HepG2 (cell line): ENCODE results near the gene IFNG. TPM values are rescaled to one million over a fixed set of nuclear protein-coding genes. Genes with fewer than 3 reads are reported as not detected.

Experiments
- ATAC-seq: fragments of 200-7000 bp; cut with Tn5 transposase; 3 replicates; pipeline ENCODE4 v1.9.1; 2020; ENCODE audit warnings: mild to moderate bottlenecking, moderate library complexity
- BruUV-seq: library from RNA; stranded (reverse); fragments of 400-500 nt; replicated peaks from 2 replicates; lab custom pipeline; 2021; lab: Mats Ljungman, UMichigan
- CTCF ChIA-PET: fragments of 300-600 bp; formaldehyde crosslinking; extraction: SDS; loops from one replicate; lab custom pipeline; 2021; ENCODE audit warnings: low total read pairs, inconsistent platforms, low intra/inter-chr PET ratio; lab: Yijun Ruan, JAX
- POLR2A ChIA-PET: fragments of 350-600 bp; sonication (Branson Sonifier 250); formaldehyde crosslinking; loops from one replicate; lab custom pipeline; 2020; ENCODE audit warnings: antibody characterized with exemption, inconsistent platforms; lab: Yijun Ruan, JAX
- DNase-seq: peaks from one replicate; pipeline ENCODE4 v3.0.0-alpha.2; 2015; ENCODE audit warnings: low spot score
- FAIRE-seq: peaks from 3 replicates; lab custom pipeline; 2011; peaks lifted over from hg19 to GRCh38; lab: Jason Lieb, UNC
- H2AFZ ChIP-seq: one replicate; pipeline ENCODE4 v1.6.1; 2011; ENCODE audit warnings: low read length, inconsistent platforms
- H3K27ac ChIP-seq: fragments of 300-600 bp; 3 replicates; pipeline ENCODE4 v1.8.0; 2011; ENCODE audit warnings: mixed run types, mild to moderate bottlenecking, mixed read lengths, low read length, inconsistent platforms; ENCODE audit not compliant: insufficient read depth; ENCODE audit errors: extremely low read length
- H3K27me3 ChIP-seq, 2 experiments: fragments of 200-600 bp in 1 of 2; 2 replicates in 1 of 2; 3 replicates in 1 of 2; pipeline versions ENCODE4 v1.6.0 to v1.8.0; 2011; ENCODE audit warnings: low read length in 2 of 2, mild to moderate bottlenecking in 2 of 2, moderate library complexity in 2 of 2, inconsistent platforms in 1 of 2; ENCODE audit not compliant: insufficient read depth in 2 of 2, control insufficient read depth in 1 of 2
- H3K36me3 ChIP-seq, 2 experiments: fragments of 200-600 bp in 1 of 2; replicated peaks in 1 of 2; 2 replicates in 1 of 2; 3 replicates in 1 of 2; pipeline versions ENCODE4 v1.5.1 to v1.8.0; 2011; ENCODE audit warnings: low read length in 2 of 2, inconsistent platforms in 1 of 2; ENCODE audit not compliant: insufficient read depth in 2 of 2, control insufficient read depth in 1 of 2
- H3K4me1 ChIP-seq: 2 replicates; pipeline ENCODE4 v1.5.1; 2012; ENCODE audit warnings: low read length, inconsistent platforms; ENCODE audit not compliant: insufficient read depth
- H3K4me2 ChIP-seq: 2 replicates; pipeline ENCODE4 v1.6.0; 2011; ENCODE audit warnings: low read depth, low read length, inconsistent platforms
- H3K4me3 ChIP-seq, 3 experiments: fragments of 200-600 bp in 1 of 3; sonication (generic), shearing (Covaris generic) in 1 of 3; replicated peaks in 1 of 3; 2 replicates each; pipeline ENCODE4 v1.5.1; 2011 to 2016; ENCODE audit warnings: low read length in 3 of 3, inconsistent platforms in 2 of 3, low read depth in 2 of 3, mild to moderate bottlenecking in 2 of 3, control low read depth in 1 of 3, mixed read lengths in 1 of 3; ENCODE audit not compliant: insufficient read depth in 1 of 3
- H3K79me2 ChIP-seq: one replicate; pipeline ENCODE4 v1.6.1; 2011; ENCODE audit warnings: low read length, inconsistent platforms; ENCODE audit not compliant: insufficient read depth
- H3K9ac ChIP-seq: 2 replicates; pipeline ENCODE4 v1.6.0; 2011; ENCODE audit warnings: mild to moderate bottlenecking, low read depth, low read length, inconsistent platforms; ENCODE audit not compliant: insufficient read depth
- H3K9me3 ChIP-seq: 2 replicates; pipeline ENCODE4 v1.5.1; 2012; ENCODE audit warnings: mild to moderate bottlenecking, low read length
- H4K20me1 ChIP-seq: 2 replicates; pipeline ENCODE4 v1.6.0; 2011; ENCODE audit warnings: inconsistent platforms, mild to moderate bottlenecking, low read length, moderate library complexity; ENCODE audit not compliant: insufficient read depth
- ARID3A ChIP-seq: IDR thresholded peaks from 2 replicates; pipeline ENCODE4 v1.6.1; 2012; ENCODE audit warnings: low read depth, low read length, improper control_type of control experiment
- FLYWCH1 ChIP-seq: sonication (generic); formaldehyde crosslinking; IDR thresholded peaks from 2 replicates; pipeline ENCODE4 v1.8.1; 2023; ENCODE audit warnings: mild to moderate bottlenecking, missing genetic modification reagents
- NAIF1 ChIP-seq: sonication (generic); formaldehyde crosslinking; IDR thresholded peaks from 2 replicates; pipeline ENCODE4 v1.5.0; 2020; ENCODE audit warnings: mild to moderate bottlenecking, missing genetic modification reagents, borderline replicate concordance
- PRPF4 ChIP-seq: fragments of 200-400 bp; formaldehyde crosslinking; IDR thresholded peaks from 2 replicates; pipeline ENCODE4 v1.6.1; 2016; ENCODE audit warnings: low read length, low read depth; ENCODE audit not compliant: poor library complexity, severe bottlenecking
- SAP130 ChIP-seq: IDR thresholded peaks from 2 replicates; pipeline ENCODE4 v1.6.1; 2016; ENCODE audit warnings: low read depth
- SCMH1 ChIP-seq: sonication (generic); formaldehyde crosslinking; IDR thresholded peaks from 2 replicates; pipeline ENCODE4 v1.9.0; 2021; ENCODE audit warnings: missing genetic modification reagents, mild to moderate bottlenecking, borderline replicate concordance
- ZNF121 ChIP-seq: sonication (generic); formaldehyde crosslinking; IDR thresholded peaks from 2 replicates; pipeline ENCODE4 v1.5.0; 2020; ENCODE audit warnings: mild to moderate bottlenecking, missing genetic modification reagents
- ZNF180 ChIP-seq: sonication (generic); formaldehyde crosslinking; IDR thresholded peaks from 2 replicates; pipeline ENCODE4 v1.4.0; 2020; ENCODE audit warnings: low read depth, missing genetic modification reagents, borderline replicate concordance
- ZNF775 ChIP-seq: sonication (generic); formaldehyde crosslinking; IDR thresholded peaks from 2 replicates; pipeline ENCODE4 v1.4.0; 2020; ENCODE audit warnings: missing genetic modification reagents, mild to moderate bottlenecking, moderate library complexity, borderline replicate concordance
- WGBS: methylation state at CpG from one replicate; pipeline ENCODE4 v1.1.6; 2017; ENCODE audit warnings: low lambda C conversion rate; 5-methylcytosine and 5-hydroxymethylcytosine counted together
- in situ Hi-C: cut with HindIII; loops from 2 replicates; pipeline ENCODE4 v1.10.0; 2017; ENCODE audit warnings: low pct_unique_long_range_greater_than_20kb; ENCODE audit not compliant: extremely low pct_ligation_motif_present
- intact Hi-C: fragments of 100-400 bp; cut with micrococcal nuclease; formaldehyde crosslinking; loops from one replicate; pipeline ENCODE4 v1.10.0; 2022; ENCODE audit not compliant: unreplicated experiment
- polyA plus RNA-seq, 8 experiments: library from polyadenylated mRNA; depleted of rRNA in 3 of 8; stranded (reverse) in 7 of 8; unstranded in 1 of 8; fragments of >200 nt; fragmentation: Illumina TruSeq in 4 of 8; extraction: Trizol in 4 of 8; gene quantifications; 2 replicates each; pipeline versions ENCODE4 v1.2.1 to v1.2.3, GENCODE V29; 2011 to 2016; ENCODE audit warnings: low read depth in 4 of 8, missing spikeins in 1 of 8, mixed read lengths in 1 of 8; ENCODE audit not compliant: insufficient read depth in 1 of 8
- total RNA-seq, 5 experiments: library from RNA; depleted of rRNA; stranded (reverse); fragments of >200 nt; fragmentation: Illumina TruSeq; extraction: Trizol; gene quantifications; 2 replicates each; pipeline ENCODE4 v1.2.3, GENCODE V29; 2016; ENCODE audit warnings: low read depth in 1 of 5
- TF ChIP-seq, protein P1 (sequence below): IDR thresholded peaks from 2 replicates; pipeline ENCODE4 v1.4.0; 2020; ENCODE audit warnings: mild to moderate bottlenecking, missing genetic modification reagents

The IFNG gene
- total and polyA plus RNA-seq, 2 of the 13 experiments (the other 11 are each of a cell fraction or from before 2014, with no cell fraction given): not detected

DNA sequence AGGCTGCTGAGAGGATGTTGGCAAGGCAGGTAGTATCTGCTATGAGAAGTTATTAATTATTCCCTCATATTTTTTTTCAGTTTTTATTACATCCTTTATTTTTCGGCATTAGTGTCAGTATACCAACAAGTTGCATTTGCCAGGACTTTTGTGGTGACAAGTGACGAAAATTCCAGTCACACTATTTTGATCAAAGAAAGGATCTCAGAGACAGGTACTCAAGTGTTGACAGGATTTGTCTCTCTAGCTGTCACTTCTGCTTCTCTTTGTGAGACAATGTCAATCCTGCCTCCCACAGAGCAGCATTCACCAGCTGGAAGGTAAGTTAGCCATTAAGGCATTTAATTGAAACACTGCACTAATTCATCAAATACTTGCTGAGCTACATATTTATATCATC is 18.0 kb upstream of the IFNG start:
- H3K4me3 ChIP-seq: no peak overlapping the region
- no peaks in the 10 kb centered on the region for H3K9me3 ChIP-seq
- no peak for DNase-seq
- CTCF ChIA-PET: no interaction called here
- no peak for TF ChIP-seq ARID3A
- no peak for TF ChIP-seq ZNF121 (CRISPR knock-in tag)
- TF ChIP-seq SAP130 (CRISPR knock-in tag): no peak
- no peak for TF ChIP-seq SCMH1 (CRISPR knock-in tag)
- TF ChIP-seq ZNF775 (CRISPR knock-in tag): no peak
- TF ChIP-seq, protein P1, sequence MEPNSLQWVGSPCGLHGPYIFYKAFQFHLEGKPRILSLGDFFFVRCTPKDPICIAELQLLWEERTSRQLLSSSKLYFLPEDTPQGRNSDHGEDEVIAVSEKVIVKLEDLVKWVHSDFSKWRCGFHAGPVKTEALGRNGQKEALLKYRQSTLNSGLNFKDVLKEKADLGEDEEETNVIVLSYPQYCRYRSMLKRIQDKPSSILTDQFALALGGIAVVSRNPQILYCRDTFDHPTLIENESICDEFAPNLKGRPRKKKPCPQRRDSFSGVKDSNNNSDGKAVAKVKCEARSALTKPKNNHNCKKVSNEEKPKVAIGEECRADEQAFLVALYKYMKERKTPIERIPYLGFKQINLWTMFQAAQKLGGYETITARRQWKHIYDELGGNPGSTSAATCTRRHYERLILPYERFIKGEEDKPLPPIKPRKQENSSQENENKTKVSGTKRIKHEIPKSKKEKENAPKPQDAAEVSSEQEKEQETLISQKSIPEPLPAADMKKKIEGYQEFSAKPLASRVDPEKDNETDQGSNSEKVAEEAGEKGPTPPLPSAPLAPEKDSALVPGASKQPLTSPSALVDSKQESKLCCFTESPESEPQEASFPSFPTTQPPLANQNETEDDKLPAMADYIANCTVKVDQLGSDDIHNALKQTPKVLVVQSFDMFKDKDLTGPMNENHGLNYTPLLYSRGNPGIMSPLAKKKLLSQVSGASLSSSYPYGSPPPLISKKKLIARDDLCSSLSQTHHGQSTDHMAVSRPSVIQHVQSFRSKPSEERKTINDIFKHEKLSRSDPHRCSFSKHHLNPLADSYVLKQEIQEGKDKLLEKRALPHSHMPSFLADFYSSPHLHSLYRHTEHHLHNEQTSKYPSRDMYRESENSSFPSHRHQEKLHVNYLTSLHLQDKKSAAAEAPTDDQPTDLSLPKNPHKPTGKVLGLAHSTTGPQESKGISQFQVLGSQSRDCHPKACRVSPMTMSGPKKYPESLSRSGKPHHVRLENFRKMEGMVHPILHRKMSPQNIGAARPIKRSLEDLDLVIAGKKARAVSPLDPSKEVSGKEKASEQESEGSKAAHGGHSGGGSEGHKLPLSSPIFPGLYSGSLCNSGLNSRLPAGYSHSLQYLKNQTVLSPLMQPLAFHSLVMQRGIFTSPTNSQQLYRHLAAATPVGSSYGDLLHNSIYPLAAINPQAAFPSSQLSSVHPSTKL (CRISPR knock-in tag): no peak
- TF ChIP-seq PRPF4: no peak
- no peak for TF ChIP-seq FLYWCH1 (CRISPR knock-in tag)
- TF ChIP-seq ZNF180: no peak
- no peak for TF ChIP-seq NAIF1 (CRISPR knock-in tag)
- TF ChIP-seq, all 625 proteins: peak for 0
- in situ Hi-C loops: no loop called here
- Histone ChIP-seq H3K4me2 (no peak overlapping the region), H3K27ac (no peak overlapping the region), H3K4me1 (0 out of 2 replicates have a peak, but pooled peaks cover 8% of the 10 kb centered on the region), H3K9ac (no peak overlapping the region), H2AFZ (no peak overlapping the region), H3K79me2 (no peaks in the 10 kb centered on the region), H4K20me1 (no peaks in the 10 kb centered on the region), H3K36me3 (no peaks in the 10 kb centered on the region), H3K27me3 (no peaks in the 10 kb centered on the region)
- intact Hi-C loops: no loop called here
- FAIRE-seq (no peak), ATAC-seq (no peak)
- WGBS: 4% methylated on average over 2 of the region's 2 CpGs
- POLR2A ChIA-PET: no interaction called here
- BruUV-seq: no TSS peak
